Adrenal gland (tissue), 12 donors: Measurements from ENCODE around the gene PLEKHG4B. TPM values are rescaled to one million over a fixed set of nuclear protein-coding genes. Genes with fewer than 3 reads are reported as not detected.

Experiments used
- DNase-seq, 7 donors: peaks; one replicate each; pipeline ENCODE4 v3.0.0-alpha.2; 2019 to 2020
- H3K27ac ChIP-seq, 5 donors: fragments of 200-600 bp; sonication (generic) in 4 of 5; 1 replicate in 3 of 5; 2 replicates in 2 of 5; pipeline versions ENCODE4 v1.5.1 to v1.8.0; 2016 to 2020; ENCODE audit warnings: mild to moderate bottlenecking in 1 of 5
- H3K27me3 ChIP-seq: fragments of 200-600 bp; 2 replicates; pipeline ENCODE4 v1.8.0; 2021
- H3K36me3 ChIP-seq, 2 donors: fragments of 200-600 bp; replicated peaks in 1 of 2; 1 replicate in 1 of 2; 2 replicates in 1 of 2; pipeline versions ENCODE4 v1.5.1 to v1.8.0; 2018 to 2022
- H3K4me1 ChIP-seq, 2 donors: fragments of 200-600 bp; replicated peaks in 1 of 2; 1 replicate in 1 of 2; 2 replicates in 1 of 2; pipeline versions ENCODE4 v1.5.1 to v1.8.0; 2018 to 2021
- H3K4me3 ChIP-seq, 4 donors: fragments of 200-600 bp; sonication (generic) in 3 of 4; one replicate each; pipeline ENCODE4 v1.5.1; 2016 to 2018
- H3K9me3 ChIP-seq, 3 donors: fragments of 200-600 bp; sonication (generic) in 1 of 3; replicated peaks in 1 of 3; 1 replicate in 2 of 3; 2 replicates in 1 of 3; pipeline versions ENCODE4 v1.5.1 to v1.8.0; 2016 to 2021
- CTCF ChIP-seq, 6 experiments: fragments of 450-650 bp in 4 of 6; fragments of 200-600 bp in 2 of 6; sonication (generic) in 1 of 6; IDR thresholded peaks; 1 replicate in 5 of 6; 2 replicates in 1 of 6; pipeline versions ENCODE4 v1.5.1 to v1.8.0; 2016 to 2021; ENCODE audit warnings: antibody characterized with exemption in 6 of 6, mild to moderate bottlenecking in 2 of 6, moderate library complexity in 1 of 6
- POLR2A ChIP-seq, 2 donors: fragments of 450-650 bp; IDR thresholded peaks; one replicate each; pipeline ENCODE4 v1.6.1; 2017; ENCODE audit warnings: antibody characterized with exemption in 2 of 2, mild to moderate bottlenecking in 2 of 2, moderate library complexity in 1 of 2
- WGBS, 4 donors: extraction: QIAGEN DNeasy Blood & Tissue Kit in 2 of 4; methylation state at CpG; one replicate each; pipeline versions ENCODE4 v1.1.5 to v1.1.7; 2013 to 2017; 5-methylcytosine and 5-hydroxymethylcytosine counted together
- intact Hi-C, 2 donors: fragments of 100-400 bp; cut with DNase I; formaldehyde crosslinking; loops; one replicate each; pipeline versions ENCODE4 v1.14.1 to v1.15.0; 2022 to 2023
- polyA plus RNA-seq, 3 donors: library from polyadenylated mRNA; stranded (reverse); fragments of 200-250 nt in 2 of 3; fragments of 350-450 nt in 1 of 3; fragmentation: Illumina TruSeq in 1 of 3; extraction: RNeasy Lipid Tissue Mini Kit (QIAGEN cat#74804) in 1 of 3; gene quantifications; one replicate each; pipeline ENCODE4 v1.2.3, GENCODE V29; 2013 to 2014
- total RNA-seq, 9 donors: library from RNA; depleted of rRNA in 4 of 9; stranded (reverse); fragments of >200 nt in 4 of 9; fragments of 120-200 nt in 1 of 9; fragmentation: NEBNext Ultra II Directional in 1 of 9; extraction: Animal tissue kit (Norgen Biotek cat#: 25700) in 1 of 9; gene quantifications; one replicate each; pipeline versions ENCODE4 v1.1.0 to v1.2.4, GENCODE V29; 2013 to 2023
- donor health status: healthy with polysubstance abuse.
- donor health status: Bipolar disorder and iron deficiency.
- donor health status: DM: yes; HTN: yes; CAD: no.
- donor health status: DM: no; HTN: no; CAD: no.
- donor health status: DM: no; HTN: no; CAD: no.
- donor health status: DM: yes; HTN: yes; CAD: no.

PLEKHG4B gene
- total and polyA plus RNA-seq, 12 donors = 0.03 to 3.4 (median 0.12) TPM

DNA sequence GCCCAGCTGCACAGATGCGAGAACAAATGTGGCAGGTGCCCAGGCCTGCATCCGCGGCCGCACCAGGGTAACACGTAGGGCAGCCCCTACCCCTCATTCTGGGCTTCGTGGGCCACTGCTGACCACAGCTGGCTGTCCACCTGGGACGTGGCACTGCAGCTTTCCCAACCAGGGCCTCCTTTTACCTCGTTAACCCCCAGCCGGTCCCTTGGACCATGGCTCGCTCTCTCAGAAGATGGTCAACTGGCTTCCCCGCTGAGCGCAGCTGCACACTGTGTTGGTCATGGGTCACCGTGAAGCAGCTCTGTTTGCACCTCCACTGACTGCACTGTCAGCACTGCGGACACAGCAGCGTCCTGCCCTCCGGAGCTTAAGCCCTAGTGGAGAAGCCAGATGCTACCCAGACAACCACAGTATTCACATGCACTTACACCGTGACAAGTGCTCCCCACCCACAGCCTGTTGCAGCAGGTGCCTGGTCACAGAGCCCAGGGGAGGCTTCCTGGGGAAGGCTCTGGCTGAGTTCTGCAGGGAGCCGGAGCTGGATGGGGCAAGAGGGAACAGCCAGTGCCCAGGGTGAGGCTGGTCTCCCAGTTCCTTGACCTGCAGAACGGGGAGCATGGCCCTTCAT, 10.5 kb upstream of the PLEKHG4B start:
- no peak for DNase-seq
- H3K27ac ChIP-seq = no peak overlapping the region
- no peaks in the 10 kb centered on the region for H3K36me3 ChIP-seq
- WGBS, 4 donors = 67 to 73% (median 71%) methylated on average over 17 to 19 of the region's 19 CpGs
- TF ChIP-seq POLR2A (IDR thresholded peaks at IDR 0.05) = no peak
- TF ChIP-seq CTCF (IDR thresholded peaks at IDR 0.05) = no peak
- H3K4me1 ChIP-seq = no peaks in the 10 kb centered on the region
- no peak overlapping the region for H3K4me3 ChIP-seq
- no peaks in the 10 kb centered on the region for H3K27me3 ChIP-seq
- H3K9me3 ChIP-seq = no peaks in the 10 kb centered on the region
- intact Hi-C loops = no loop called here

DNA sequence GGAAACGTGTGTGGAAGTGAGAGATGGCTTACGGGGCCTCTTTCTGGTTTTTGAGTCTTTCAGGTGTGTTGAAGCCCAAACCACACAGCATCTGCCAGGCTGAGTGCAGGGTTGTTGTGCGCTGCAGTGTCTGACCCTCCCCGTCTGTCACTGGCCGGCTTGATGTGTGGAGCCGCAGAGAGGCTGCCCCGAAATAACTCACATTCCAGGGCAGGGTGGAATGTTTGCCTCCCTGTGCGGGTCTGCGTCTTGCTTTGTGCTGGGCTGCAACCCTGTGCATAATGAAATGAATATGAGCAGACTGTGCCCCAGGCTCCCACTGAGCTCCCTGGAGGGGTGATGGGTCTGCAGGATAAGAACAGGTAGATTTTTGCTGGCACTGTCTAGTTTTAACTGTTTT, 9.9 kb upstream of the PLEKHG4B start:
- H3K36me3 ChIP-seq = no peaks in the 10 kb centered on the region
- no peak overlapping the region for H3K27ac ChIP-seq
- no peaks in the 10 kb centered on the region for H3K4me1 ChIP-seq
- H3K9me3 ChIP-seq = no peaks in the 10 kb centered on the region
- intact Hi-C loops = no loop called here
- H3K4me3 ChIP-seq = no peak overlapping the region
- TF ChIP-seq POLR2A (IDR thresholded peaks at IDR 0.05) (no peak), CTCF (IDR thresholded peaks at IDR 0.05) (no peak)
- DNase-seq = no peak
- WGBS, 4 donors = 15 to 24% (median 23%) methylated on average over 9 of the region's 9 CpGs
- H3K27me3 ChIP-seq = no peaks in the 10 kb centered on the region

DNA sequence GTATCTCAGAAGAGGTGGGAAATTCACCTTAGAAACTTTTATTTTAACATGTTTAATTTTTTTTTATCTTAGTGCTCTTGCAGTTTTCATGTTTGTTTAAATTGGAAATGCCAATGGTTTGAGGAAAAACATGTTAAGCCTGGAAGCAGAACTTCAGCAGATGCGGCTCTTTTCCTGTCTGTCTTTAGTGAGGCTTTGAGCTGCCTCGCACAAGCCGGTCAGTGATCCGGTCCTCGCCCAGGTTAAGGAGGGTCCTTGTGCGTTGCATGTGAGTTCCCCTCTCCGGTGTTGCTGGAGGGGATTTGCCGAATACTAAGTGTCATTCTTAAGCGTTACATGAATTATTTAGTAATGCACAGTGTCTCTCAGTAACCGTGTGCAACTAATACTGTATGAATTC, 9.4 kb upstream of the PLEKHG4B start:
- Histone ChIP-seq H3K27me3 (no peaks in the 10 kb centered on the region), H3K4me1 (no peaks in the 10 kb centered on the region), H3K27ac (no peak overlapping the region), H3K4me3 (no peak overlapping the region), H3K9me3 (no peaks in the 10 kb centered on the region), H3K36me3 (no peaks in the 10 kb centered on the region)
- DNase-seq = no peak
- TF ChIP-seq CTCF (IDR thresholded peaks at IDR 0.05) = no peak
- no peak for TF ChIP-seq POLR2A (IDR thresholded peaks at IDR 0.05)
- 34 to 42% (median 36%) methylated on average over 10 of the region's 10 CpGs for WGBS, 4 donors
- intact Hi-C loops = no loop called here

DNA sequence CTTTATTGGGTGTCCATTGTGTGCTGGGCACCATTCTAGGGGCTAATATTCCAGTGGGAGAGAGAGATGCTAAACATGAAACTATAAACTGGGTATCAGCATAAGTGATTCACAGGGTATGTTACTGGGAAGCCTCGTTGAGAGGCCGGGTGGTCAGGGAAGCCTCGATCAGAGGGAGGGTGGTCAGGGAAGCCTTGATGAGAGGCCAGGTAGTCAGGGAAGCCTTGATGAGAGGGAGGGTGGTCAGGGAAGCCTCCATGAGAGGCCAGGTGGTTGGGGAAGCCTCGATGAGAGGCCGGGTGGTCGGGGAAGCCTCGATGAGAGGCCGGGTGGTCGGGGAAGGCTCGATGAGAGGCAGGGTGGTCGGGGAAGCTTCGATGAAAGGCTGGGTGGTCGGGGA, 8.9 kb upstream of the PLEKHG4B start:
- Histone ChIP-seq H3K4me3 (no peak overlapping the region), H3K27me3 (no peaks in the 10 kb centered on the region), H3K9me3 (no peaks in the 10 kb centered on the region), H3K4me1 (no peaks in the 10 kb centered on the region), H3K27ac (no peak overlapping the region), H3K36me3 (no peaks in the 10 kb centered on the region)
- WGBS, 4 donors = 53 to 79% (median 73%) methylated on average over 3 to 13 of the region's 13 CpGs
- intact Hi-C loops = no loop called here
- TF ChIP-seq CTCF (IDR thresholded peaks at IDR 0.05) (no peak), POLR2A (IDR thresholded peaks at IDR 0.05) (no peak)
- no peak for DNase-seq
